DND-41 (cell line): Measurements from ENCODE around the gene NRDC.

Experiments used
- ATAC-seq: fragments of 200-7000 bp; cut with Tn5 transposase; 3 replicates; pipeline ENCODE4 v1.9.1; 2021; ENCODE audit warnings: low read depth; ENCODE audit not compliant: insufficient read depth
- DNase-seq: peaks from one replicate; pipeline ENCODE4 v3.0.0-alpha.2; 2020
- H2AFZ ChIP-seq: 2 replicates; pipeline ENCODE4 v1.6.0; 2012; ENCODE audit warnings: low read depth, low read length
- H3K27ac ChIP-seq: 2 replicates; pipeline ENCODE4 v1.5.1; 2012; ENCODE audit warnings: low read length, inconsistent platforms
- H3K27me3 ChIP-seq: fragments of 200-600 bp; sonication (generic); 2 replicates; pipeline ENCODE4 v1.6.0; 2012; ENCODE audit warnings: low read length, mild to moderate bottlenecking, inconsistent platforms; ENCODE audit not compliant: insufficient read depth, poor library complexity
- H3K36me3 ChIP-seq: 2 replicates; pipeline ENCODE4 v1.5.1; 2012; ENCODE audit warnings: low read length, inconsistent platforms; ENCODE audit not compliant: insufficient read depth
- H3K4me1 ChIP-seq: 2 replicates; pipeline ENCODE4 v1.5.1; 2012; ENCODE audit warnings: mild to moderate bottlenecking, low read length; ENCODE audit not compliant: insufficient read depth
- H3K4me2 ChIP-seq: 2 replicates; pipeline ENCODE4 v1.6.0; 2012; ENCODE audit warnings: mild to moderate bottlenecking, moderate library complexity, low read length, inconsistent platforms; ENCODE audit not compliant: insufficient read depth
- H3K4me3 ChIP-seq, 2 experiments: fragments of 200-600 bp in 1 of 2; shearing (Covaris generic) in 1 of 2; 2 replicates each; pipeline ENCODE4 v1.5.1; 2012 to 2016; ENCODE audit warnings: inconsistent platforms in 2 of 2, low read length in 2 of 2, mild to moderate bottlenecking in 2 of 2, low read depth in 1 of 2, moderate library complexity in 1 of 2
- H3K79me2 ChIP-seq: 2 replicates; pipeline ENCODE4 v1.6.0; 2012; ENCODE audit warnings: low read length, inconsistent platforms; ENCODE audit not compliant: insufficient read depth
- H3K9ac ChIP-seq: 2 replicates; pipeline ENCODE4 v1.6.0; 2012; ENCODE audit warnings: low read depth, mild to moderate bottlenecking, inconsistent platforms, low read length, moderate library complexity
- H3K9me3 ChIP-seq: 2 replicates; pipeline ENCODE4 v1.5.1; 2012; ENCODE audit warnings: low read length, moderate library complexity, mild to moderate bottlenecking, inconsistent platforms; ENCODE audit not compliant: insufficient read depth, severe bottlenecking
- H4K20me1 ChIP-seq: 2 replicates; pipeline ENCODE4 v1.6.0; 2012; ENCODE audit warnings: low read length; ENCODE audit not compliant: insufficient read depth
- EZH2 ChIP-seq: IDR thresholded peaks from 3 replicates; pipeline ENCODE4 v1.6.1; 2012; ENCODE audit warnings: borderline replicate concordance, low read depth, mild to moderate bottlenecking, moderate library complexity, low read length, inconsistent platforms; ENCODE audit not compliant: severe bottlenecking
- TF ChIP-seq, protein P1 (sequence below): IDR thresholded peaks from 2 replicates; pipeline ENCODE4 v1.5.1; 2012; ENCODE audit warnings: borderline replicate concordance, low read length, moderate library complexity, mild to moderate bottlenecking; ENCODE audit not compliant: poor library complexity, severe bottlenecking; ENCODE audit errors: extremely low read depth

NRDC gene

GRCh38 chr1:51870603-51871350 is 7.8 kb downstream of the NRDC start:
- ATAC-seq: no peak
- peaks cover 98% of the 10 kb centered on the region for H3K79me2 ChIP-seq
- TF ChIP-seq, protein P1, sequence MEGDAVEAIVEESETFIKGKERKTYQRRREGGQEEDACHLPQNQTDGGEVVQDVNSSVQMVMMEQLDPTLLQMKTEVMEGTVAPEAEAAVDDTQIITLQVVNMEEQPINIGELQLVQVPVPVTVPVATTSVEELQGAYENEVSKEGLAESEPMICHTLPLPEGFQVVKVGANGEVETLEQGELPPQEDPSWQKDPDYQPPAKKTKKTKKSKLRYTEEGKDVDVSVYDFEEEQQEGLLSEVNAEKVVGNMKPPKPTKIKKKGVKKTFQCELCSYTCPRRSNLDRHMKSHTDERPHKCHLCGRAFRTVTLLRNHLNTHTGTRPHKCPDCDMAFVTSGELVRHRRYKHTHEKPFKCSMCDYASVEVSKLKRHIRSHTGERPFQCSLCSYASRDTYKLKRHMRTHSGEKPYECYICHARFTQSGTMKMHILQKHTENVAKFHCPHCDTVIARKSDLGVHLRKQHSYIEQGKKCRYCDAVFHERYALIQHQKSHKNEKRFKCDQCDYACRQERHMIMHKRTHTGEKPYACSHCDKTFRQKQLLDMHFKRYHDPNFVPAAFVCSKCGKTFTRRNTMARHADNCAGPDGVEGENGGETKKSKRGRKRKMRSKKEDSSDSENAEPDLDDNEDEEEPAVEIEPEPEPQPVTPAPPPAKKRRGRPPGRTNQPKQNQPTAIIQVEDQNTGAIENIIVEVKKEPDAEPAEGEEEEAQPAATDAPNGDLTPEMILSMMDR: no peak
- TF ChIP-seq EZH2: no peak

DNA sequence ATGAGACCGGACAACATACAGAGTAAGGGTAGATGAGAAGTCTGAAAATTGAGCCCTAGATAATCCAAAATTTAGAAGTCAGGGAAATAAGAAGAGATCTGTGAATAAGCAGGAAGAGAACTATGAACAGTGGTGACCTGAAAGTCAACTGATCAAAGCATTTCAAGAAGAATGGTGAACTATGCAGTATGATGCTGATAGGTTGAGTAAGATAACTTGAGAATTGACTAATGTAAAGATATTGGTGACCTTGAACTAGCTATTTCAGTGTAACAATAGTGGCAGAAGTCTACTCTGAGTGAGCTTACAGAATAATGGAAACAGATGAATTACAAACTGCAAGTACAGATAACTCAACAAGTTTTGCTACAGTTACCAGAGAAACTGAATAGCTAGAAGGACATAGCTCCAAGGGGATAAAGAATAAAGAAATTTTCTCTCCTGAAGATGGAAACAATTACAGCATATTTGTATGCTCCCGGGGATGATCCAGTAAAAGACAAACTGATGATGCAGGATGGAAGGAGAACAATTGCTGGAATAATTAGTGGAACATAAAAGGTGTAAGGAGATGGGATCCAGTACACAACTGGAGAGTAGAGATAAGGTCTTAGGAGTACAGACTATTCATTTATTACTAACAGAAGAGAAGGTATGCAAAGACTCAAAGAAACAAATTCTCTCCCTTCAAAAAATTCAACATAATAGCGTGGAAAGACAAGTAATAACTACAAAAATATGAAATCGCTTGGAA is 10.9 kb downstream of the NRDC start:
- DNase-seq (no peak), ATAC-seq (no peak)
- H3K4me3 ChIP-seq: no peak overlapping the region
- no peak overlapping the region for H3K4me2 ChIP-seq
- H3K4me1 ChIP-seq: peaks cover 4% of the 10 kb centered on the region; the same call in 1 of the 2 replicates
- no peak overlapping the region for H2AFZ ChIP-seq
- peaks cover 14% of the 10 kb centered on the region for H3K36me3 ChIP-seq
- H3K9me3 ChIP-seq: no peaks in the 10 kb centered on the region
- H3K9ac ChIP-seq: no peak overlapping the region
- H3K79me2 ChIP-seq: peaks cover 96% of the 10 kb centered on the region
- no peak overlapping the region for H3K27ac ChIP-seq
- no peaks in the 10 kb centered on the region for H3K27me3 ChIP-seq
- no peak for TF ChIP-seq EZH2
- TF ChIP-seq, protein P1: no peak
- peaks cover 26% of the 10 kb centered on the region; the same call in 1 of the 2 replicates for H4K20me1 ChIP-seq

More at GRCh38 chr1:51870603-51871350, 7.8 kb downstream of the NRDC start:
- DNase-seq: no peak
- Histone ChIP-seq H4K20me1 (peaks cover 29% of the 10 kb centered on the region; the same call in 1 of the 2 replicates), H3K4me3 (no peak overlapping the region), H2AFZ (no peak overlapping the region), H3K4me1 (peaks cover 25% of the 10 kb centered on the region), H3K27ac (no peak overlapping the region), H3K9ac (no peak overlapping the region), H3K9me3 (no peaks in the 10 kb centered on the region), H3K4me2 (no peak overlapping the region), H3K36me3 (peaks cover 26% of the 10 kb centered on the region), H3K27me3 (no peaks in the 10 kb centered on the region)

- Histone ChIP-seq H3K36me3 (peaks cover 12% of the 10 kb centered on the region), H4K20me1 (peaks cover 14% of the 10 kb centered on the region; the same call in 1 of the 2 replicates), H3K27ac (no peak overlapping the region), H3K4me2 (no peak overlapping the region), H3K4me1 (no peaks in the 10 kb centered on the region), H3K79me2 (peaks cover 83% of the 10 kb centered on the region), H3K9me3 (no peaks in the 10 kb centered on the region), H3K27me3 (no peaks in the 10 kb centered on the region), H3K4me3 (no peak overlapping the region), H2AFZ (no peak overlapping the region), H3K9ac (no peak overlapping the region)
- TF ChIP-seq, protein P1: no peak
- no peak for TF ChIP-seq EZH2
- ATAC-seq (no peak), DNase-seq (no peak)
Measured at GRCh38 chr1:51863384-51863783, 15.1 kb downstream of the NRDC start.
